Kidney epithelial cell (primary cell): ENCODE measurements around the gene EGR1. TPM values are rescaled to one million over a fixed set of nuclear protein-coding genes. Genes with fewer than 3 reads are reported as not detected.

Experiments
- DNase-seq: peaks from one replicate; pipeline ENCODE4 v3.0.0-alpha.2; 2010; ENCODE audit warnings: low read depth
- H3K27me3 ChIP-seq: 2 replicates; pipeline ENCODE4 v1.6.0; 2011; ENCODE audit warnings: low read length; ENCODE audit not compliant: control insufficient read depth, insufficient read depth
- H3K36me3 ChIP-seq: 2 replicates; pipeline ENCODE4 v1.5.1; 2011; ENCODE audit warnings: low read length; ENCODE audit not compliant: control insufficient read depth, insufficient read depth
- H3K4me3 ChIP-seq: 2 replicates; pipeline ENCODE4 v1.5.1; 2011; ENCODE audit warnings: low read depth, mild to moderate bottlenecking, control low read depth, low read length
- total RNA-seq: library from RNA; depleted of rRNA; stranded (reverse); fragments of >200 nt; gene quantifications from 2 replicates; pipeline ENCODE4 v1.2.3, GENCODE V29; 2015
- TF ChIP-seq, protein P1 (sequence below): IDR thresholded peaks from 2 replicates; pipeline ENCODE4 v1.5.1; 2011; ENCODE audit warnings: mild to moderate bottlenecking, moderate library complexity, low read length, control low read depth, inconsistent platforms; ENCODE audit not compliant: insufficient read depth, poor library complexity, severe bottlenecking

EGR1 gene
- total RNA-seq, 1 donor from 2014 or later: 2.0 TPM

- TF ChIP-seq, protein P1, sequence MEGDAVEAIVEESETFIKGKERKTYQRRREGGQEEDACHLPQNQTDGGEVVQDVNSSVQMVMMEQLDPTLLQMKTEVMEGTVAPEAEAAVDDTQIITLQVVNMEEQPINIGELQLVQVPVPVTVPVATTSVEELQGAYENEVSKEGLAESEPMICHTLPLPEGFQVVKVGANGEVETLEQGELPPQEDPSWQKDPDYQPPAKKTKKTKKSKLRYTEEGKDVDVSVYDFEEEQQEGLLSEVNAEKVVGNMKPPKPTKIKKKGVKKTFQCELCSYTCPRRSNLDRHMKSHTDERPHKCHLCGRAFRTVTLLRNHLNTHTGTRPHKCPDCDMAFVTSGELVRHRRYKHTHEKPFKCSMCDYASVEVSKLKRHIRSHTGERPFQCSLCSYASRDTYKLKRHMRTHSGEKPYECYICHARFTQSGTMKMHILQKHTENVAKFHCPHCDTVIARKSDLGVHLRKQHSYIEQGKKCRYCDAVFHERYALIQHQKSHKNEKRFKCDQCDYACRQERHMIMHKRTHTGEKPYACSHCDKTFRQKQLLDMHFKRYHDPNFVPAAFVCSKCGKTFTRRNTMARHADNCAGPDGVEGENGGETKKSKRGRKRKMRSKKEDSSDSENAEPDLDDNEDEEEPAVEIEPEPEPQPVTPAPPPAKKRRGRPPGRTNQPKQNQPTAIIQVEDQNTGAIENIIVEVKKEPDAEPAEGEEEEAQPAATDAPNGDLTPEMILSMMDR: no peak
- no peak for DNase-seq
- peak overlapping the region; percentile 73 for H3K4me3 ChIP-seq
- peaks cover 3% of the 10 kb centered on the region for H3K36me3 ChIP-seq
- H3K27me3 ChIP-seq: no peaks in the 10 kb centered on the region
Observed at GRCh38 chr5:138466125-138466899, 1.0 kb downstream of the EGR1 start.

DNA sequence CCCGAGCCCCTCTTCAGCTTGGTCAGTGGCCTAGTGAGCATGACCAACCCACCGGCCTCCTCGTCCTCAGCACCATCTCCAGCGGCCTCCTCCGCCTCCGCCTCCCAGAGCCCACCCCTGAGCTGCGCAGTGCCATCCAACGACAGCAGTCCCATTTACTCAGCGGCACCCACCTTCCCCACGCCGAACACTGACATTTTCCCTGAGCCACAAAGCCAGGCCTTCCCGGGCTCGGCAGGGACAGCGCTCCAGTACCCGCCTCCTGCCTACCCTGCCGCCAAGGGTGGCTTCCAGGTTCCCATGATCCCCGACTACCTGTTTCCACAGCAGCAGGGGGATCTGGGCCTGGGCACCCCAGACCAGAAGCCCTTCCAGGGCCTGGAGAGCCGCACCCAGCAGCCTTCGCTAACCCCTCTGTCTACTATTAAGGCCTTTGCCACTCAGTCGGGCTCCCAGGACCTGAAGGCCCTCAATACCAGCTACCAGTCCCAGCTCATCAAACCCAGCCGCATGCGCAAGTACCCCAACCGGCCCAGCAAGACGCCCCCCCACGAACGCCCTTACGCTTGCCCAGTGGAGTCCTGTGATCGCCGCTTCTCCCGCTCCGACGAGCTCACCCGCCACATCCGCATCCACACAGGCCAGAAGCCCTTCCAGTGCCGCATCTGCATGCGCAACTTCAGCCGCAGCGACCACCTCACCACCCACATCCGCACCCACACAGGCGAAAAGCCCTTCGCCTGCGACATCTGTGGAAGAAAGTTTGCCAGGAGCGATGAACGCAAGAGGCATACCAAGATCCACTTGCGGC, 1.8 kb downstream of the EGR1 start:
- DNase-seq: no peak
- H3K27me3 ChIP-seq: no peaks in the 10 kb centered on the region
- H3K36me3 ChIP-seq: peaks cover 3% of the 10 kb centered on the region
- H3K4me3 ChIP-seq: peak overlapping the region; percentile 73
- TF ChIP-seq, protein P1: no peak

DNA sequence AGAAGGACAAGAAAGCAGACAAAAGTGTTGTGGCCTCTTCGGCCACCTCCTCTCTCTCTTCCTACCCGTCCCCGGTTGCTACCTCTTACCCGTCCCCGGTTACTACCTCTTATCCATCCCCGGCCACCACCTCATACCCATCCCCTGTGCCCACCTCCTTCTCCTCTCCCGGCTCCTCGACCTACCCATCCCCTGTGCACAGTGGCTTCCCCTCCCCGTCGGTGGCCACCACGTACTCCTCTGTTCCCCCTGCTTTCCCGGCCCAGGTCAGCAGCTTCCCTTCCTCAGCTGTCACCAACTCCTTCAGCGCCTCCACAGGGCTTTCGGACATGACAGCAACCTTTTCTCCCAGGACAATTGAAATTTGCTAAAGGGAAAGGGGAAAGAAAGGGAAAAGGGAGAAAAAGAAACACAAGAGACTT, 2.4 kb downstream of the EGR1 start:
- DNase-seq: no peak
- TF ChIP-seq, protein P1: no peak
- Histone ChIP-seq H3K4me3 (peak overlapping the region; percentile 73), H3K36me3 (peaks cover 3% of the 10 kb centered on the region), H3K27me3 (no peaks in the 10 kb centered on the region)

DNA sequence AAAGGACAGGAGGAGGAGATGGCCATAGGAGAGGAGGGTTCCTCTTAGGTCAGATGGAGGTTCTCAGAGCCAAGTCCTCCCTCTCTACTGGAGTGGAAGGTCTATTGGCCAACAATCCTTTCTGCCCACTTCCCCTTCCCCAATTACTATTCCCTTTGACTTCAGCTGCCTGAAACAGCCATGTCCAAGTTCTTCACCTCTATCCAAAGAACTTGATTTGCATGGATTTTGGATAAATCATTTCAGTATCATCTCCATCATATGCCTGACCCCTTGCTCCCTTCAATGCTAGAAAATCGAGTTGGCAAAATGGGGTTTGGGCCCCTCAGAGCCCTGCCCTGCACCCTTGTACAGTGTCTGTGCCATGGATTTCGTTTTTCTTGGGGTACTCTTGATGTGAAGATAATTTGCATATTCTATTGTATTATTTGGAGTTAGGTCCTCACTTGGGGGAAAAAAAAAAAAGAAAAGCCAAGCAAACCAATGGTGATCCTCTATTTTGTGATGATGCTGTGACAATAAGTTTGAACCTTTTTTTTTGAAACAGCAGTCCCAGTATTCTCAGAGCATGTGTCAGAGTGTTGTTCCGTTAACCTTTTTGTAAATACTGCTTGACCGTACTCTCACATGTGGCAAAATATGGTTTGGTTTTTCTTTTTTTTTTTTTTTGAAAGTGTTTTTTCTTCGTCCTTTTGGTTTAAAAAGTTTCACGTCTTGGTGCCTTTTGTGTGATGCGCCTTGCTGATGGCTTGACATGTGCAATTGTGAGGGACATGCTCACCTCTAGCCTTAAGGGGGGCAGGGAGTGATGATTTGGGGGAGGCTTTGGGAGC, 3.1 kb downstream of the EGR1 start:
- Histone ChIP-seq H3K36me3 (peaks cover 3% of the 10 kb centered on the region), H3K27me3 (no peaks in the 10 kb centered on the region), H3K4me3 (peak overlapping the region; percentile 73)
- TF ChIP-seq, protein P1: no peak
- DNase-seq: no peak

- Histone ChIP-seq H3K27me3 (no peaks in the 10 kb centered on the region), H3K4me3 (no peak overlapping the region), H3K36me3 (peaks cover 3% of the 10 kb centered on the region)
- DNase-seq: no peak
- TF ChIP-seq, protein P1: no peak
Observed at GRCh38 chr5:138468966-138469539, 3.8 kb downstream of the EGR1 start.
